ENCODE results near the gene DALRD3.

DNA sequence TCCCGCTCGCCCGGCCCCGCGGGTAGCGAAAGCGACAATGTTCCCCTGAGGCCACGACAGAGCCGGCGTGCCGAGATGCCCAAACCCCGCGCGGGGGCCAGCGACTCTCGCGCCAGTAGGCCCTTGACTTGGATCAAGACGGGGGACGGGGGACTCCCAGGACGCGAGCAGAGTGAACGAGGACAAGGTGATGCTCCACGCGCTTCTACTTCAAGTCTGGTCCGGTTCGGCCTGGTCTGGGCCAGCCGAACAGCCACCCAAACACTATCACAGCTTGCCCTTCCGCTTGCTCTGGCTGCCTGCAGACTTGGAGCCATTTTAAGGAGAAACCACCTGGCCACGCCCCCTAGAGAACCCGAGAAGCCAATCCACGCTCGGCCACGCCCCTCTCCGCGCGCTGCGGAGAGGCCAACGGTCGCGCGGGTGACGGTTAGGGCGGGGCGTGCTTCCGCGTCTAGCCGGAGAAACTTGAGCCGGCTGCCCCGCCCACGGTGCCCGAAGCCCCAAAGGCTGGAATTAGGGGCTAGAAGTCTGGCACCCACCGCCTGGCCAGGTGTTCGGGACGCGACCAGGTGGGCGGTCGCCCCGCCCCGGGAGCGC is 2.9 kb upstream of the DALRD3 start:
- no peak for TF ChIP-seq EZH2phosphoT487 (IDR thresholded peaks at IDR 0.05; ENCODE audit: low read depth)
- TF ChIP-seq, protein P1, sequence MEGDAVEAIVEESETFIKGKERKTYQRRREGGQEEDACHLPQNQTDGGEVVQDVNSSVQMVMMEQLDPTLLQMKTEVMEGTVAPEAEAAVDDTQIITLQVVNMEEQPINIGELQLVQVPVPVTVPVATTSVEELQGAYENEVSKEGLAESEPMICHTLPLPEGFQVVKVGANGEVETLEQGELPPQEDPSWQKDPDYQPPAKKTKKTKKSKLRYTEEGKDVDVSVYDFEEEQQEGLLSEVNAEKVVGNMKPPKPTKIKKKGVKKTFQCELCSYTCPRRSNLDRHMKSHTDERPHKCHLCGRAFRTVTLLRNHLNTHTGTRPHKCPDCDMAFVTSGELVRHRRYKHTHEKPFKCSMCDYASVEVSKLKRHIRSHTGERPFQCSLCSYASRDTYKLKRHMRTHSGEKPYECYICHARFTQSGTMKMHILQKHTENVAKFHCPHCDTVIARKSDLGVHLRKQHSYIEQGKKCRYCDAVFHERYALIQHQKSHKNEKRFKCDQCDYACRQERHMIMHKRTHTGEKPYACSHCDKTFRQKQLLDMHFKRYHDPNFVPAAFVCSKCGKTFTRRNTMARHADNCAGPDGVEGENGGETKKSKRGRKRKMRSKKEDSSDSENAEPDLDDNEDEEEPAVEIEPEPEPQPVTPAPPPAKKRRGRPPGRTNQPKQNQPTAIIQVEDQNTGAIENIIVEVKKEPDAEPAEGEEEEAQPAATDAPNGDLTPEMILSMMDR (IDR thresholded peaks at IDR 0.05; ENCODE audit: low read depth, low read length), result no peak

Data from OCI-LY3 (cell line).